Loucy (cell line): ENCODE measurements around the gene DPP8.

ENCODE experiments used
- CTCF ChIP-seq: fragments of 200-600 bp; sonication (generic); conservative IDR thresholded peaks from 2 replicates; pipeline ENCODE4 v1.5.1; 2014; ENCODE audit warnings: mild to moderate bottlenecking, antibody characterized with exemption, low read length
- EZH2phosphoT487 ChIP-seq: fragments of 200-600 bp; IDR thresholded peaks from 2 replicates; pipeline ENCODE4 v1.6.1; 2018; ENCODE audit warnings: antibody characterized with exemption, mild to moderate bottlenecking, moderate library complexity, borderline replicate concordance

GRCh38 chr15:65434201-65434600 is 83.3 kb downstream of the DPP8 start:
- no peak for TF ChIP-seq CTCF
- no peak for TF ChIP-seq EZH2phosphoT487
